Measurements from ENCODE around the gene TOMM40L. TPM values are rescaled to one million over a fixed set of nuclear protein-coding genes. Genes with fewer than 3 reads are reported as not detected.

The TOMM40L gene
- total RNA-seq, 2 experiments from 2014 or later, result 11.0 to 20.1 TPM

GRCh38 chr1:161200421-161200991, 25.4 kb upstream of the TOMM40L start:
- Histone ChIP-seq H3K27ac (ENCODE audit: low read depth, low read length, poor library complexity, severe bottlenecking) (no peak overlapping the region), H3K4me1 (ENCODE audit: insufficient read depth, low read length, poor library complexity, severe bottlenecking) (peaks cover 39% of the 10 kb centered on the region), H3K4me3 (ENCODE audit: low read depth, low read length, poor library complexity, severe bottlenecking) (no peak overlapping the region), H3K4me2 (ENCODE audit: low read length) (0 out of 2 replicates have a peak overlapping the region, but pooled peaks have one; percentile 12), H4K20me1 (ENCODE audit: insufficient read depth, low read length) (no peaks in the 10 kb centered on the region), H3K9me3 (ENCODE audit: low read length) (no peaks in the 10 kb centered on the region), H3K36me3 (ENCODE audit: insufficient read depth, low read length) (peaks cover 11% of the 10 kb centered on the region), H3K79me2 (ENCODE audit: insufficient read depth, low read depth, low read length) (peaks cover 4% of the 10 kb centered on the region; the same call in 1 of the 2 replicates), H2AFZ (ENCODE audit: low read length) (peak overlapping the region; percentile 94), H3K9me2 (ENCODE audit: insufficient read depth, low read length) (no peaks in the 10 kb centered on the region)
- ChIA-PET POLR2A (interaction anchor here (1.1 to 2.8 kb wide), 2 partner anchors 11 to 14 kb away, joined by 5 to 17 read pairs; no protein-coding TSS in a partner anchor), CTCF (ENCODE audit: unreplicated experiment) (interaction anchor here (2.4 kb wide), 1 partner anchor 25 kb away, joined by 12 read pairs; the partner anchor contains the start of gene TOMM40L)
- DNase-seq (ENCODE audit: low spot score), result no peak
- BruUV-seq (replicated peaks), result no TSS peak
- intact Hi-C loops (cut with micrococcal nuclease; ENCODE audit: unreplicated experiment), result no loop called here
- TF ChIP-seq EZH2phosphoT487 (IDR thresholded peaks at IDR 0.05; ENCODE audit: borderline replicate concordance, low read depth, low read length) (no peak), CTCF (conservative IDR thresholded peaks at IDR 0.05; ENCODE audit: low read length) (no peak)

- intact Hi-C loops (cut with micrococcal nuclease; ENCODE audit: unreplicated experiment), result no loop called here
- Histone ChIP-seq H3K79me2 (ENCODE audit: insufficient read depth, low read depth, low read length) (peaks cover 4% of the 10 kb centered on the region; the same call in 1 of the 2 replicates), H3K4me2 (ENCODE audit: low read length) (peak overlapping the region; percentile 63), H3K4me3 (ENCODE audit: low read depth, low read length, poor library complexity, severe bottlenecking) (peak overlapping the region; percentile 75), H3K4me1 (ENCODE audit: insufficient read depth, low read length, poor library complexity, severe bottlenecking) (peaks cover 35% of the 10 kb centered on the region), H3K36me3 (ENCODE audit: insufficient read depth, low read length) (peaks cover 14% of the 10 kb centered on the region), H2AFZ (ENCODE audit: low read length) (peak overlapping the region; percentile 94), H3K27ac (ENCODE audit: low read depth, low read length, poor library complexity, severe bottlenecking) (peak overlapping the region; percentile 13), H3K9me2 (ENCODE audit: insufficient read depth, low read length) (no peaks in the 10 kb centered on the region), H4K20me1 (ENCODE audit: insufficient read depth, low read length) (no peaks in the 10 kb centered on the region), H3K9me3 (ENCODE audit: low read length) (no peaks in the 10 kb centered on the region)
- ChIA-PET CTCF (ENCODE audit: unreplicated experiment) (interaction anchor here (1.4 to 2.4 kb wide), 4 partner anchors 10 to 181 kb away, joined by 4 to 12 read pairs (median 6); partner anchors contain the start of gene TOMM40L), POLR2A (interaction anchor here (0.6 to 2.8 kb wide), 5 partner anchors 10 to 1546 kb away, joined by 3 to 22 read pairs (median 5); no protein-coding TSS in a partner anchor)
- TF ChIP-seq EZH2phosphoT487 (IDR thresholded peaks at IDR 0.05; ENCODE audit: borderline replicate concordance, low read depth, low read length) (no peak), CTCF (conservative IDR thresholded peaks at IDR 0.05; ENCODE audit: low read length) (no peak)
- no TSS peak for BruUV-seq (replicated peaks)
- DNase-seq (ENCODE audit: low spot score), result no peak
Measured at GRCh38 chr1:161200992-161201835, 24.6 kb upstream of the TOMM40L start.
